LoVo (cell line): ENCODE data around the gene PTPN14.
"Not testable (repeated sequence)": the region's sequence is repeated elsewhere in the genome, so short reads cannot be mapped to it uniquely, and the experiment has no call there.

ENCODE experiments used
- DNase-seq: peaks from one replicate; pipeline ENCODE4 v3.0.0-alpha.2; 2016; ENCODE audit warnings: low spot score

PTPN14 gene

GRCh38 chr1:214397497-214397896, 153.9 kb downstream of the PTPN14 start:
- no peak for DNase-seq

GRCh38 chr1:214396330-214396729, 155.1 kb downstream of the PTPN14 start:
- no peak for DNase-seq

GRCh38 chr1:214394569-214394968, 156.8 kb downstream of the PTPN14 start:
- DNase-seq, result not testable (repeated sequence)

DNA sequence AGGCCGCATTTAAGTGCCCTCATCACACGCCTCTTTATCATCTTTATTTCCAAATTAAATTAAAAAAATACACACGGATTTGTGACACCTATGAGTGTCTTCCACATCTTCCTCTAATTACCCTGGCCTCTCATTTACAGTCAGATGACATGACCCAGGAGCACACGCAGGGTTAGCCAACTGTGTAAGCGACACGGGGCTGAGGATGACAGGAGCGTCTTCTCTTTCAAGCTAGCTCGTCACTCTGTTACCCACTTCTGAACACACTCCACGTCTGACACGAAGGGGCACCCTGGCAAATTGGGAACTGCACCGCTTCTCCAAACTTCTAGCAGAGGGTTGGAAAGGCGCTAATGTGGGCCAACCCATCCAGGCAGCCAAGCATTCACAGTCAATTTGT, 158.3 kb downstream of the PTPN14 start:
- no peak for DNase-seq

DNA sequence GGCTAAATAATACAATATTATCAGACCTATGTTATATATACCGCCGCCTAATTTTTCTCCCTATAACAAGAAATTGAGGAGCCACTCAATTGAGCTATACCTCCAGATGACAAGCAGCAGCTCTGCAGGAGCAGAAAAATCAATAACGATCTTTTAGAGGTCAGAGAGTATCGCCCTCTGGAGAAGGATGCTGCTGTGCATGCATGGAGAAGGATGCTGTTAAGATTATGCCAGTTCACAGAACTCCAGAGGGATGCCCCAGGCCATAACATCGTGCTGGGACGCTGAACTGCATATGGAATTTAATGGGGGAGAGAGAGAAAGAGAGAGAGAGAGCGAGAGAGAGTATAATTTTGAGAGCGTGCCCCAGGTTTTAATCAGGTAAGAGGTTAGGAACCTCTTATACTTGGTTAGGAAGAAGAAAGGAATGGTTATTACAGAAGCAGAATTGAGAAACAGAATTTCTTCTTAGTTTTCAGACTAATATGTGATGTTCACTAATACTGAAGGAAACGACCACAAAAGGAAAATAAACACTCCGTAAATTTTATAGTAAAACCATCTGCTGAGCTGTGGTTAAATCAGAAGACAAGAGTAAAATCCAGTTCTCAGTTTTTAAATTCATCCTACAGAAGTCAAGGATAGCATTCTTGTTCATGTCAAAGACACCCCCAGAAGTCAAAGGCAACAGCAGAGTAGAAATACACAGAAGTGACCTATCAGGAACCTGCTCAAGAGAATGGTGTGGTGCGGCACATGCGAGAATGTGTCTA, 159.3 kb downstream of the PTPN14 start:
- no peak for DNase-seq

GRCh38 chr1:214389734-214390133, 161.7 kb downstream of the PTPN14 start:
- no peak for DNase-seq

DNA sequence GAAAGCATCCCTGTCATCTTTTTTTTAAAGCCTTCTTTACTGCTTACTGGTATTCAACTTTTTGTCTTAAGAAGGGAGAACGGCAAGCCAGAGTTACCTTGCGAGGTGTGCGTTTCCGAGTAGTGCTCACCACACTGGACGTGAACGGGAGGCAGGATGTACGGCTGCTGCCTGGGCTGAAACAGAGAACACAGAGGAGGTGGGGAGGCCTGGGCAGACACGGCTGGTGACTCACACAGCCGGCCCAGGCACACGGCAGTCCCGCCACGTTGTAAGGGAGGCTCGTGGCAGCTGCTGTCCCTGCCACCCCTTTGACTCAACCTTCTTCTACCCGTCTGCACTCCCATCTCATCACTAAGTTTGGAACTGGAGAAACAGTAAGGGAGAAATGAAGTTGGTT, 164.7 kb downstream of the PTPN14 start:
- no peak for DNase-seq

DNA sequence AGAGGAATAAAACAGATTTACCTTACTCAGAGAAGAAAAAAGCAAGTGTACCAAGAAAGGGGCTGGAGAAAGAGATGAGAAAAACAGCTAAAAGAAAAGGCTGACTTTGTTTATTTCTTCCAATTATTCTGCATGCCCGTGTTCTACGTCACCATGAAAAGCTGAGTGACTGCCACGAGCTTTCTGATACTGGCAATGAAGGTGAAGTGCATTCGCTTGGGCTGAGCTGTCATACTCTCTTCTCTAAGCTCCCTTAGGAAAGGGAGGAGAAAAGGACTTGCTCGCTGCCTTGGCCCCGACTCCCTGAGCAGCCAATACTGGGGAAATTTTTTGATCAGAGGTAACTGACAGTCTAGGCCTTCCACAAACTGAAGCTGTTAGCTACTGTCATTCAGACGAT, 165.1 kb downstream of the PTPN14 start:
- DNase-seq, result no peak

- no peak for DNase-seq
Observed at GRCh38 chr1:214385428-214385827, 166.0 kb downstream of the PTPN14 start.

GRCh38 chr1:214384373-214385079, 166.9 kb downstream of the PTPN14 start:
- DNase-seq, result no peak

- no peak for DNase-seq
Observed at GRCh38 chr1:214383381-214384372, 167.7 kb downstream of the PTPN14 start.

- no peak for DNase-seq
Observed at GRCh38 chr1:214380986-214381695, 170.3 kb downstream of the PTPN14 start.

- DNase-seq, result no peak
Observed at GRCh38 chr1:214380396-214380795, 171.0 kb downstream of the PTPN14 start.

GRCh38 chr1:214379236-214379970, 172.0 kb downstream of the PTPN14 start:
- no peak for DNase-seq

GRCh38 chr1:214378492-214378891, 172.9 kb downstream of the PTPN14 start:
- DNase-seq, result no peak

DNA sequence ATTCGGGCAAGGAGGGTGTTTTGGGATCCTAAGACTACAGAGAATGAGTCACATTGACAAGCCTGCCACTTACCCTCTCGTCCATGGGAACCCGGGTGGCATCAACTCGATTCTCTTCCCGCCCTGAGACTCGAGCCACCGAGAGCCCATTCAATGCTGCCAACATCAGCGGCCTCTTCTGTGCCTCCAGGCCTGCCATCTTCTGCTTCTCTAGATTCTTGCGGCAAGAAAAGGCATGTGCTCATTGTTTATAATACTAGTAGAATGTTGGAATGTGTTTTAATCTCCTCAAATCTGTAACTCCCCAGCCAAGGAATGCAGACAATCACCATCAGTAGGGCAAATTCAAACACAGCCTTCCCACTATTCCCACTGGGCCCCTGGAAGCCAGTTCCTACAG, 173.5 kb downstream of the PTPN14 start:
- DNase-seq, result no peak

DNA sequence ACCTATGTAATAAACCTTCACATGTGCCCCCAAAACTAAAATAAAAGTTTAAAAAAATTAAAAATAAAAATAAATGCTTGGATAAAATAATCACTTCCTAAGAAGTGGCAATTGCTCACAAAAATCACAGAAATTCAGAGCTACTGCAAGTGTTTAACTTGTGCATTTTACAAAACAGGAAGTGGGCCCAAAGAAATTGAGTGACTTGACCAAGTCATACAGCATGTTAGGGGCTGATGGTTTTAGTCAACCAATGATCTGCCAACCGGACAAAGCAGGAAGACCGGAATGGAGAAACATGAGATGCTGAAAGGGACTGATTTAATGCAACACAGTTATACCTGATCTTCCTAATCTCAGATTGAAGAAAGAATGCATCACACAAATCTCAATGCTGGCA, 173.9 kb downstream of the PTPN14 start:
- no peak for DNase-seq

DNA sequence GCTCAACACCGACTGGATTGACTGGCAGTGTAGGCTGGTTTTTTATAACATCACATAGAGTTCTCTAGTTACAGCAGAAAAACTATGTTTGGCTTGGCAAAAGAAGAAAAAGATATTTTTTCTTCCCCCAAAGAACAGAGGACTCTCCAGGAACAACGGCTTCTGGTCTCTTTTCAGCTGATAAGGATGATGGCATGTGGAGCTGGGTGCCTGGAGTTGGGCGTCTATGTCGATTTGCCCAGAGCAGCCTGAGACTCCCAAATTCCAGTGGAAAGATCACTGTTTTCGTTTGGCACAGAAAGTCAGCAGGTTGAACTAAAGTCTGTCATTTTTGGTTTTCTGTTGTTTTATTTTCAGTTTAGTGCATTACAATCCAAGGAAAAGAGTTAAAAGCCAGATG, 179.3 kb downstream of the PTPN14 start:
- DNase-seq, result no peak

- no peak for DNase-seq
Observed at GRCh38 chr1:214370615-214371014, 180.8 kb downstream of the PTPN14 start.

DNA sequence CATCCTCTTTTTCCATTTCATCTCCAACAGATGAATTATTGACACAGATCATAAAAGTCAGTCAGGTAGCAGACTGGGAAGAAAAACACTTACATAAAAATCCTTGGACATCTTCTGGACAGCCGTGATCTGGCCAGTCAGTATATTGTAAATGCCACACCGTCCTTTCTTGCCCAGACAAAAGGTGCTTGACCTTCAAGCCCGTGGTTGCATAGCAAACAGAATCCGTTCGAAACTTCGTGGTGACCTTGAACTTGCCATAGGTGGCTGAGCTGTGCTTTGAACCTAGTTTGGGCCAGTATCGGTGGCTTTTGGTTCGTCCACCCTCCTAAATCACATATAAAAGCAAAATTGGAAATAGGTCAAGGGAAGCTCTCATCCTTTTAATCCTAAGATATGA, 182.0 kb downstream of the PTPN14 start:
- no peak for DNase-seq

GRCh38 chr1:214367841-214368240, 183.6 kb downstream of the PTPN14 start:
- no peak for DNase-seq
